Measurements from ENCODE around the gene RBL1. TPM values are rescaled to one million over a fixed set of nuclear protein-coding genes. Genes with fewer than 3 reads are reported as not detected.

Gene RBL1, protein sequence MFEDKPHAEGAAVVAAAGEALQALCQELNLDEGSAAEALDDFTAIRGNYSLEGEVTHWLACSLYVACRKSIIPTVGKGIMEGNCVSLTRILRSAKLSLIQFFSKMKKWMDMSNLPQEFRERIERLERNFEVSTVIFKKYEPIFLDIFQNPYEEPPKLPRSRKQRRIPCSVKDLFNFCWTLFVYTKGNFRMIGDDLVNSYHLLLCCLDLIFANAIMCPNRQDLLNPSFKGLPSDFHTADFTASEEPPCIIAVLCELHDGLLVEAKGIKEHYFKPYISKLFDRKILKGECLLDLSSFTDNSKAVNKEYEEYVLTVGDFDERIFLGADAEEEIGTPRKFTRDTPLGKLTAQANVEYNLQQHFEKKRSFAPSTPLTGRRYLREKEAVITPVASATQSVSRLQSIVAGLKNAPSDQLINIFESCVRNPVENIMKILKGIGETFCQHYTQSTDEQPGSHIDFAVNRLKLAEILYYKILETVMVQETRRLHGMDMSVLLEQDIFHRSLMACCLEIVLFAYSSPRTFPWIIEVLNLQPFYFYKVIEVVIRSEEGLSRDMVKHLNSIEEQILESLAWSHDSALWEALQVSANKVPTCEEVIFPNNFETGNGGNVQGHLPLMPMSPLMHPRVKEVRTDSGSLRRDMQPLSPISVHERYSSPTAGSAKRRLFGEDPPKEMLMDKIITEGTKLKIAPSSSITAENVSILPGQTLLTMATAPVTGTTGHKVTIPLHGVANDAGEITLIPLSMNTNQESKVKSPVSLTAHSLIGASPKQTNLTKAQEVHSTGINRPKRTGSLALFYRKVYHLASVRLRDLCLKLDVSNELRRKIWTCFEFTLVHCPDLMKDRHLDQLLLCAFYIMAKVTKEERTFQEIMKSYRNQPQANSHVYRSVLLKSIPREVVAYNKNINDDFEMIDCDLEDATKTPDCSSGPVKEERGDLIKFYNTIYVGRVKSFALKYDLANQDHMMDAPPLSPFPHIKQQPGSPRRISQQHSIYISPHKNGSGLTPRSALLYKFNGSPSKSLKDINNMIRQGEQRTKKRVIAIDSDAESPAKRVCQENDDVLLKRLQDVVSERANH
- total RNA-seq (6.5 TPM), polyA plus RNA-seq (ENCODE audit: insufficient read depth, low read depth, low replicate concordance) (1.3 TPM)
- long read RNA-seq, donor 1, result 0 reads
- long read RNA-seq, donor 2, full-length matches to known transcripts, result 2 of 2 reads
- long read RNA-seq, donor 2, partial matches to known transcripts, result 0 of 2 reads
- long read RNA-seq, donor 2, other reads (novel, unspliced or antisense), result 0 of 2 reads
- long read RNA-seq, donor 3, result 0 reads
- long read RNA-seq, donor 4, partial matches to known transcripts, result 391 of 502 reads
- long read RNA-seq, donor 4, other reads (novel, unspliced or antisense), result 111 of 502 reads
- long read RNA-seq, donor 5, result 0 reads
- long read RNA-seq, donor 6, result 0 reads
- long read RNA-seq, donor 7, result 0 reads
- long read RNA-seq, donor 8, result 0 reads
- long read RNA-seq, donor 9, full-length matches to known transcripts, result 1 of 1 reads
- long read RNA-seq, donor 9, partial matches to known transcripts, result 0 of 1 reads
- long read RNA-seq, donor 9, other reads (novel, unspliced or antisense), result 0 of 1 reads
- long read RNA-seq, donor 10, partial matches to known transcripts, result 0 of 1 reads
- long read RNA-seq, donor 10, other reads (novel, unspliced or antisense), result 0 of 1 reads

DNA sequence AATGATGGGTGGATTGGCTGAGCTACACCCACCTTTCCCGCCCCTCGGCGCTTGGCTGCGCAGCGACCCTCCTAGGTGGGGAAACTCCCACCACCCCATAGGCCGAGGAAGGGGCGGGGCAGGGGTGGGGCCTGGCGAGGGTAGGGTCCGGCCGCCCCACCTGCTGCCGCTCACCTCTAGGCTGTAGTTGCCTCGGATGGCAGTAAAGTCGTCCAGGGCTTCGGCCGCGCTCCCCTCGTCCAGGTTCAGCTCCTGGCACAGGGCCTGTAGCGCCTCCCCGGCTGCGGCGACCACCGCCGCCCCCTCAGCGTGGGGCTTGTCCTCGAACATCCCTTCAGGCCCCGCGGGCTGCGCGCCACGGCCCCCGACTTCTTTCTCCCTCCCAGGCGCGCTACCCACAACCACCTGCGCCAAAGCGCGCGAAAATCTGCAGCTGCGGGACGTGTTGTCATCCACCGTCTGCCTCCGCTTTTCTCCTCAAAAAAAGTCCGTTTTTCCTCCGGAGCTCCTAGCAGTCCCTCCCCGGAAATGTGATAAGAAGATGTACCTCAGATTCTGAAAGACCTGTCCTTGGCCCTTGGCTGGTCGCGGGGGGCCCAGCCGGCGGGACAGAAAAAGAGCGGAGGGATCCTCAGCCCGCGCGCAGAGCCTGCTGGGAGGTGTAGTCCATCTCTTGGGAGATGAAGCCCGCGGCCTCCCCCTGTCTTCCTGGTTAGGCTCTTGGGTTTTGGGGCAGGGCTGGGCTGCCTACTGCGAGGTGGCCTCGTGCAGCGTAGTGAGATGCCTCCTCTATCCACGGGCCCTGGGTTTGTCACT is at the start of gene RBL1:
Gene RBL1, minus strand, starts transcription at position 399 of the 816 bp plus-strand sequence. Its CDS starts 69 bp downstream, at position 330.
- Histone ChIP-seq H3K36me3 (ENCODE audit: control insufficient read depth in 2 of 3, insufficient read depth in 3 of 3, low read length in 3 of 3) (no peaks in the 10 kb centered on the region), H3K9me3 (ENCODE audit: control insufficient read depth in 2 of 3, insufficient read depth in 1 of 3, low read length in 3 of 3) (no peaks in the 10 kb centered on the region), H3K9ac (ENCODE audit: low read length in 3 of 3) (peak within 1 kb of the TSS; percentile 63 to 75 (median 66)), H3K27ac (ENCODE audit: low read depth in 2 of 2, low read length in 2 of 2) (peak within 1 kb of the TSS in 1 of 2 donors; percentile 63), H3K27me3 (ENCODE audit: control insufficient read depth, insufficient read depth, low read length) (no peaks in the 10 kb centered on the region), H3K4me3 (ENCODE audit: low read length in 3 of 3) (peak within 1 kb of the TSS; percentile 79 to 82 (median 81)), H3K4me1 (ENCODE audit: control insufficient read depth in 2 of 3, insufficient read depth in 2 of 3, low read depth in 1 of 3, low read length in 3 of 3) (peaks cover 0 to 6% (median 0%) of the 10 kb centered on the region in 3 donors)
- TF ChIP-seq, protein P1, sequence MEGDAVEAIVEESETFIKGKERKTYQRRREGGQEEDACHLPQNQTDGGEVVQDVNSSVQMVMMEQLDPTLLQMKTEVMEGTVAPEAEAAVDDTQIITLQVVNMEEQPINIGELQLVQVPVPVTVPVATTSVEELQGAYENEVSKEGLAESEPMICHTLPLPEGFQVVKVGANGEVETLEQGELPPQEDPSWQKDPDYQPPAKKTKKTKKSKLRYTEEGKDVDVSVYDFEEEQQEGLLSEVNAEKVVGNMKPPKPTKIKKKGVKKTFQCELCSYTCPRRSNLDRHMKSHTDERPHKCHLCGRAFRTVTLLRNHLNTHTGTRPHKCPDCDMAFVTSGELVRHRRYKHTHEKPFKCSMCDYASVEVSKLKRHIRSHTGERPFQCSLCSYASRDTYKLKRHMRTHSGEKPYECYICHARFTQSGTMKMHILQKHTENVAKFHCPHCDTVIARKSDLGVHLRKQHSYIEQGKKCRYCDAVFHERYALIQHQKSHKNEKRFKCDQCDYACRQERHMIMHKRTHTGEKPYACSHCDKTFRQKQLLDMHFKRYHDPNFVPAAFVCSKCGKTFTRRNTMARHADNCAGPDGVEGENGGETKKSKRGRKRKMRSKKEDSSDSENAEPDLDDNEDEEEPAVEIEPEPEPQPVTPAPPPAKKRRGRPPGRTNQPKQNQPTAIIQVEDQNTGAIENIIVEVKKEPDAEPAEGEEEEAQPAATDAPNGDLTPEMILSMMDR (IDR thresholded peaks at IDR 0.05; ENCODE audit: borderline replicate concordance, extremely low read depth, insufficient read depth), result peak; percentile 25
- peak; percentile 90 to 97 (median 93) for DNase-seq
- intact Hi-C loops (cut with DNase I), result no loop called here
- FAIRE-seq, result no peak

DNA sequence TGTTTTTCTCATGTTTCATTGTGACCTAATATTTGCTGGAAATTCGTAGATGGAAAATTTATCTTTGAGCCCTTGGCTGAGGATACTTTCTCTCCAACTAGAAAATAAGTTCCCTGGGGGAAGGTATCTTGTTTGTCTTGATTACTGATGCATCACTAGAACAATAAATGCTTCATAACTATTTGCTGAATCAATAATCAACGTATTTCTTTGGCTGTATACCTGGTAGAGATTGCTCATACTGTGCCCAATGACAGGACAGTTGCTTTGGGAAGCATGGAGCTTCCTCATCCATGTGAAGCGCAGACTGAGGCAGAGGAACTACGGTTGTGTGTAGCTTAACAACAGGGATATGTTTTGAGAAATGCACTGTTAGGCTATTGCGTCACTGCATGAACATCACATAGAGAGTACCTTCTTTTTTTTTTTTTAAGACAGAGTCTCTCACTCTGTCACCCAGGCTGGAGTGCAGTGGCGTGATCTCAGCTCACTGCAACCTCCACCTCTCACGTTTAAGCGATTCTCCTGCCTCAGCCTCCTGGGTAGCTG is 49.1 kb upstream of the RBL1 start:
- Histone ChIP-seq H3K4me1 (ENCODE audit: control insufficient read depth in 2 of 3, insufficient read depth in 2 of 3, low read depth in 1 of 3, low read length in 3 of 3) (no peaks in the 10 kb centered on the region), H3K4me3 (ENCODE audit: low read length in 3 of 3) (no peak overlapping the region), H3K27ac (ENCODE audit: low read depth in 2 of 2, low read length in 2 of 2) (no peak overlapping the region), H3K36me3 (ENCODE audit: control insufficient read depth in 2 of 3, insufficient read depth in 3 of 3, low read length in 3 of 3) (no peaks in the 10 kb centered on the region), H3K9me3 (ENCODE audit: control insufficient read depth in 2 of 3, insufficient read depth in 1 of 3, low read length in 3 of 3) (no peaks in the 10 kb centered on the region), H3K27me3 (ENCODE audit: control insufficient read depth, insufficient read depth, low read length) (no peaks in the 10 kb centered on the region), H3K9ac (ENCODE audit: low read length in 3 of 3) (no peak overlapping the region)
- TF ChIP-seq, protein P1 (IDR thresholded peaks at IDR 0.05; ENCODE audit: borderline replicate concordance, extremely low read depth, insufficient read depth), result no peak
- no peak for DNase-seq
- intact Hi-C loops (cut with DNase I), result no loop called here
- no peak for FAIRE-seq
